ENCODE results near the gene SDF4.

DNA sequence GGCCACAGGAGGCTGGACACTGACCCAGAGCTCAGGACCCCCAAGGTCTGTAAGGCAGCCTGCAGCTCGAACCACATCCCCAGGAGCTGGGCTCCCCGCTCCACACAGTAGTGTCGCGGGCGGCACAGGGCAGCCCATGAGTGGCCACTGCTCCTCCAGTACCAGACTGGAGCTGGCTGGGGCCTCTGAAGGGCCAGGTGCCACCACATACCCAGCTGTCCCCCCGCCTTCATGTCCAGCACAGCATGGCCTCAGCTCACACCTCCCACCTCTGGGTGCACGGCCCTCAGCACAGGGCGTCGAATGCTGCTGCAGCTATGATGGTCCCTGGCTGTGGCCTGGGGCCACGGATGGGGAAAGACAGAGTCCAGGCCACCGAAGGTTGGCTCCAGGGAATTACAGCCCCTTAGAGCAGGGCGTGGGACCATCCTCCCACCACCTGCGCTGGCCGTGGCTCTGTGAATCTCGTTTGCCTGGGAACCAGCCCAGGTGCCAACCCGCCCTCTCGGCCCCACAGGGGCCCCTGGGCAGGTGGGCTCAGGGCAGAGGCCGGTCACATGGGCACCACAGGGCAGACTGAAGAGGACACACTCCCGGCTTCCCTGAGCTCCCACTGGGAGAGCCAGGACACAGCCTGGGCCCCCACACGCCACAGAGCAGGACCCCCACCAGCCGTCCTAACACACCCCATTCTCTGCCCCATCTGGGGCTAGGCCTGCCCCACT is 15.8 kb downstream of the SDF4 start:
- TF ChIP-seq, protein P1, sequence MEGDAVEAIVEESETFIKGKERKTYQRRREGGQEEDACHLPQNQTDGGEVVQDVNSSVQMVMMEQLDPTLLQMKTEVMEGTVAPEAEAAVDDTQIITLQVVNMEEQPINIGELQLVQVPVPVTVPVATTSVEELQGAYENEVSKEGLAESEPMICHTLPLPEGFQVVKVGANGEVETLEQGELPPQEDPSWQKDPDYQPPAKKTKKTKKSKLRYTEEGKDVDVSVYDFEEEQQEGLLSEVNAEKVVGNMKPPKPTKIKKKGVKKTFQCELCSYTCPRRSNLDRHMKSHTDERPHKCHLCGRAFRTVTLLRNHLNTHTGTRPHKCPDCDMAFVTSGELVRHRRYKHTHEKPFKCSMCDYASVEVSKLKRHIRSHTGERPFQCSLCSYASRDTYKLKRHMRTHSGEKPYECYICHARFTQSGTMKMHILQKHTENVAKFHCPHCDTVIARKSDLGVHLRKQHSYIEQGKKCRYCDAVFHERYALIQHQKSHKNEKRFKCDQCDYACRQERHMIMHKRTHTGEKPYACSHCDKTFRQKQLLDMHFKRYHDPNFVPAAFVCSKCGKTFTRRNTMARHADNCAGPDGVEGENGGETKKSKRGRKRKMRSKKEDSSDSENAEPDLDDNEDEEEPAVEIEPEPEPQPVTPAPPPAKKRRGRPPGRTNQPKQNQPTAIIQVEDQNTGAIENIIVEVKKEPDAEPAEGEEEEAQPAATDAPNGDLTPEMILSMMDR (IDR thresholded peaks at IDR 0.05) = no peak
- no peak for TF ChIP-seq POLR2A (IDR thresholded peaks at IDR 0.05)
